ENCODE results near the gene CYB5R3. TPM values are rescaled to one million over a fixed set of nuclear protein-coding genes. Genes with fewer than 3 reads are reported as not detected.

The CYB5R3 gene
- total and polyA plus RNA-seq, 2 donors (not counting 3 experiments of a cell fraction or from before 2014, with no cell fraction given) = 217 to 263 TPM

DNA sequence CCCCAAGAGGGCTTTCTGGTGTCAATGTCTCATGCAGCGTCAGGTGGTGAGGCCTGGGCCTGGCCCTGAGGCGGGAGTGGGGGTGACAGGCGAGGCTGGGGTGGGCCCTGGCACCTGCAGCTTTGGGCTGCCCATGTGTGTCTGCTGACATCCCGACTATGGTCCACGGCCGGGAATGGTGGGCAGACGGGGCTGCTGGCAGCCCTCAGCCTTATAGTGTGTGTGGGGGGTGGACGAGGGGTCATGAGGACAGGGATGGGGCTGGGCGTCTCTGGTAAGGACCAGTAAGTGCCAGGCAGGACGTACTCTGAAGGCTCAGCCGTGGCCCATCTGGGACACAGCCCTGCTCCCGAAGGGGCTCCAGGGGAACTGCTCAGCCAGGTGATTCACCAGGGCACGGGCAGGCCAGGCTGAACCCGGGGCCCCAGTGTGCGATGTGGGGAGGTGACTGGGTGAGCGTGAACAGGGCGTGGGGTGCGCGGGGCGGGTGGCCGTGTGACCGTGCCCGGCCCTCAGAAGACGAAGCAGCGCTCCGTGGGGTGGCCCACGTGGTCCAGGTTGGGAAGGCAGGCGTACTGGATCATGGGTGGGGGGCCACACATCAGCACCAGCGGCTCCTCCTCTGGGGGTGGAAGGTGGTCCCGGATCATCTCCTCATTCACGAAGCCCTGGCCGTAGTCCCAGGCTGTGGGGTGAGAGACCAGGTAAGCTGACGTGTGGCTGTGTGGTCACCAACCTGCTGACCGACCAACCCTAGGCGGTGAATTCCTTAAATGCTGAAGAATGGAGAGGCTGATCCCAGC, 29.7 kb downstream of the CYB5R3 start:
- ChIA-PET CTCF (interaction anchor here (1.4 kb wide), 1 partner anchor 200 kb away, joined by 4 read pairs; no protein-coding TSS in a partner anchor), POLR2A (no interaction called here)
- H3K9me1 ChIP-seq (replicated peaks; ENCODE audit: control insufficient read depth, extremely low read depth, insufficient read depth, low read length) = no peaks in the 10 kb centered on the region
- H3K4me2 ChIP-seq (ENCODE audit: insufficient read depth, low read length) = no peak overlapping the region
- no peak overlapping the region for H2AFZ ChIP-seq (ENCODE audit: low read depth, low read length)
- FAIRE-seq (no peak), DNase-seq (ENCODE audit: low read depth, low spot score) (no peak)
- no peaks in the 10 kb centered on the region for H4K20me1 ChIP-seq (replicated peaks; ENCODE audit: control insufficient read depth, extremely low read depth, insufficient read depth, low read length)
- TSS peak; percentile 66 for BruUV-seq (replicated peaks)
- H3K9me3 ChIP-seq (replicated peaks; ENCODE audit: control insufficient read depth, insufficient read depth, low read length) = no peaks in the 10 kb centered on the region
- H3K4me3 ChIP-seq (replicated peaks in 1 of 3; ENCODE audit: insufficient read depth in 1 of 3, low read depth in 1 of 3, low read length in 3 of 3) = no peak overlapping the region
- H3K9ac ChIP-seq (replicated peaks; ENCODE audit: extremely low read depth, insufficient read depth, low read length) = no peak overlapping the region
- dilution Hi-C loops (cut with MboI; ENCODE audit: extremely low pct_ligation_motif_present, low sequenced_read_pairs) = no loop called here
- TF ChIP-seq GATA2 (IDR thresholded peaks at IDR 0.05; ENCODE audit: insufficient read depth, insufficient read length, low read depth, low read length) (no peak), JUN (IDR thresholded peaks at IDR 0.05; ENCODE audit: borderline replicate concordance, insufficient read depth, insufficient read length, low read depth) (no peak), POLR2AphosphoS5 (IDR thresholded peaks at IDR 0.05; ENCODE audit: insufficient read depth, low read depth, low read length) (no peak), POLR2A (IDR thresholded peaks at IDR 0.05; ENCODE audit: low read depth, low read length) (no peak), EZH2 (IDR thresholded peaks at IDR 0.05; ENCODE audit: borderline replicate concordance, low read depth, low read length, severe bottlenecking) (no peak), FOS (IDR thresholded peaks at IDR 0.05; ENCODE audit: borderline replicate concordance, insufficient read depth, low read length) (no peak), MYC (IDR thresholded peaks at IDR 0.05; ENCODE audit: low read depth, low read length) (no peak)
- TF ChIP-seq, protein P1, sequence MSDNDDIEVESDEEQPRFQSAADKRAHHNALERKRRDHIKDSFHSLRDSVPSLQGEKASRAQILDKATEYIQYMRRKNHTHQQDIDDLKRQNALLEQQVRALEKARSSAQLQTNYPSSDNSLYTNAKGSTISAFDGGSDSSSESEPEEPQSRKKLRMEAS (IDR thresholded peaks at IDR 0.05; ENCODE audit: insufficient read depth, insufficient read length) = no peak
- TF ChIP-seq, protein P2, sequence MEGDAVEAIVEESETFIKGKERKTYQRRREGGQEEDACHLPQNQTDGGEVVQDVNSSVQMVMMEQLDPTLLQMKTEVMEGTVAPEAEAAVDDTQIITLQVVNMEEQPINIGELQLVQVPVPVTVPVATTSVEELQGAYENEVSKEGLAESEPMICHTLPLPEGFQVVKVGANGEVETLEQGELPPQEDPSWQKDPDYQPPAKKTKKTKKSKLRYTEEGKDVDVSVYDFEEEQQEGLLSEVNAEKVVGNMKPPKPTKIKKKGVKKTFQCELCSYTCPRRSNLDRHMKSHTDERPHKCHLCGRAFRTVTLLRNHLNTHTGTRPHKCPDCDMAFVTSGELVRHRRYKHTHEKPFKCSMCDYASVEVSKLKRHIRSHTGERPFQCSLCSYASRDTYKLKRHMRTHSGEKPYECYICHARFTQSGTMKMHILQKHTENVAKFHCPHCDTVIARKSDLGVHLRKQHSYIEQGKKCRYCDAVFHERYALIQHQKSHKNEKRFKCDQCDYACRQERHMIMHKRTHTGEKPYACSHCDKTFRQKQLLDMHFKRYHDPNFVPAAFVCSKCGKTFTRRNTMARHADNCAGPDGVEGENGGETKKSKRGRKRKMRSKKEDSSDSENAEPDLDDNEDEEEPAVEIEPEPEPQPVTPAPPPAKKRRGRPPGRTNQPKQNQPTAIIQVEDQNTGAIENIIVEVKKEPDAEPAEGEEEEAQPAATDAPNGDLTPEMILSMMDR (IDR thresholded peaks at IDR 0.05; ENCODE audit: extremely low read depth in 1 of 2, insufficient read depth in 1 of 2, low read depth in 1 of 2, low read length in 2 of 2) = no peak
- intact Hi-C loops (cut with micrococcal nuclease) = loop anchor here (5.0 kb wide), 1 partner anchor 103 kb away; the partner anchor contains the start of gene A4GALT
- peaks cover 2 to 13% of the 10 kb centered on the region in 2 experiments for H3K36me3 ChIP-seq (ENCODE audit: control insufficient read depth in 2 of 2, extremely low read depth in 1 of 2, insufficient read depth in 2 of 2, low read length in 2 of 2)
- H3K4me1 ChIP-seq (ENCODE audit: control insufficient read depth, extremely low read depth, insufficient read depth, low read length) = peaks cover 4% of the 10 kb centered on the region
- H3K27me3 ChIP-seq (ENCODE audit: control insufficient read depth in 2 of 2, insufficient read depth in 2 of 2, low read length in 2 of 2) = no peaks in the 10 kb centered on the region
- H3K79me2 ChIP-seq (ENCODE audit: control insufficient read depth, insufficient read depth, low read length) = no peaks in the 10 kb centered on the region
- H3K27ac ChIP-seq (ENCODE audit: insufficient read depth, low read depth, low read length) = no peak overlapping the region

Measured in endothelial cell of umbilical vein (primary cell).